Fibroblast of lung (primary cell): ENCODE data around the gene CALHM5.

Source experiments
- CTCF ChIP-seq, 2 donors: IDR thresholded peaks in 1 of 2; conservative IDR thresholded peaks in 1 of 2; 1 replicate in 1 of 2; 2 replicates in 1 of 2; pipeline ENCODE4 v1.5.1; 2011 to 2012; ENCODE audit warnings: low read length in 2 of 2, control low read depth in 1 of 2, inconsistent platforms in 1 of 2, low read depth in 1 of 2, mild to moderate bottlenecking in 1 of 2
- EZH2 ChIP-seq: IDR thresholded peaks from 2 replicates; pipeline ENCODE4 v1.5.1; 2012; ENCODE audit warnings: low read length, control low read depth, mild to moderate bottlenecking; ENCODE audit errors: missing control alignments

DNA sequence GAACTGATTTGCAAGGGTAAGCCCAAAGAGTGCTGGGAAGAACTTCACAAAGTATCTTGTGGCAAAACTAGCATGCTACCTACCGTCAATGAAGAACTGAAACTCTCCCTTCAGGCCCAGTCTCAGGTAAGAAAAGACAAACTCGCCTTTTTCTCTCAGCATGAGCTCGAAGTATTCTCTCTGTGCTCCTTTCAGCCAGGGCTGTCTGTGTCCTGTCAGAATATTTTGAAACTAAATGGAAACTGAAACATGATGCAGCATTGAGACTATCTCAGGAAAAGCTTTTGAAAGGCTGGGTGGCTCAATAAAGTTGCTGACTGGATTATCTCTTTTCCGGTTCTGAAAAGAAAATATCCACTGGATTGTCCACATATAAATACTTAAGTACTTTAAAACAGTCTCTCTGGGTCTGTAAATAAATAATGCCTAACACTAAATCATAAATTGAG lies 696 bp downstream of the CALHM5 start:
- TF ChIP-seq CTCF (conservative IDR thresholded peaks at IDR 0.05 in 1 of 2, IDR thresholded peaks at IDR 0.05 in 1 of 2; ENCODE audit: low read depth in 1 of 2, low read length in 2 of 2) (no peak), EZH2 (no peak)
